Lower leg skin (tissue), 4 donors: ENCODE data around the gene VPS13D. TPM values are rescaled to one million over a fixed set of nuclear protein-coding genes. Genes with fewer than 3 reads are reported as not detected.

Source experiments
- DNase-seq, 2 donors: peaks; one replicate each; pipeline ENCODE4 v3.0.0-alpha.2; 2019; ENCODE audit warnings: low spot score in 2 of 2
- H3K4me3 ChIP-seq: fragments of 200-600 bp; sonication (generic); 2 replicates; pipeline ENCODE4 v1.5.1; 2017; ENCODE audit warnings: mild to moderate bottlenecking, low read depth; ENCODE audit not compliant: poor library complexity, severe bottlenecking
- POLR2A ChIP-seq, 2 donors: fragments of 450-650 bp; IDR thresholded peaks; one replicate each; pipeline ENCODE4 v1.6.1; 2016 to 2017; ENCODE audit warnings: antibody characterized with exemption in 2 of 2, mild to moderate bottlenecking in 1 of 2, moderate library complexity in 1 of 2
- WGBS, 2 donors: methylation state at CpG; one replicate each; pipeline ENCODE4 v1.1.5; 2018; 5-methylcytosine and 5-hydroxymethylcytosine counted together
- intact Hi-C: fragments of 100-400 bp; cut with DNase I; formaldehyde crosslinking; loops from one replicate; pipeline ENCODE4 v1.15.0; 2023; ENCODE audit warnings: low total_unique reads
- total RNA-seq, 4 donors: library from RNA; depleted of rRNA; stranded (reverse); fragments of >200 nt; gene quantifications; one replicate each; pipeline ENCODE4 v1.1.0, GENCODE V29; 2016
- TF ChIP-seq, protein P1 (sequence below), 3 donors: fragments of 450-650 bp; IDR thresholded peaks; one replicate each; pipeline ENCODE4 v1.5.1; 2016; ENCODE audit warnings: antibody characterized with exemption in 3 of 3, mild to moderate bottlenecking in 3 of 3, moderate library complexity in 2 of 3

VPS13D gene
- total RNA-seq, 4 donors from 2014 or later = 96.5 to 200 (median 116) TPM

DNA sequence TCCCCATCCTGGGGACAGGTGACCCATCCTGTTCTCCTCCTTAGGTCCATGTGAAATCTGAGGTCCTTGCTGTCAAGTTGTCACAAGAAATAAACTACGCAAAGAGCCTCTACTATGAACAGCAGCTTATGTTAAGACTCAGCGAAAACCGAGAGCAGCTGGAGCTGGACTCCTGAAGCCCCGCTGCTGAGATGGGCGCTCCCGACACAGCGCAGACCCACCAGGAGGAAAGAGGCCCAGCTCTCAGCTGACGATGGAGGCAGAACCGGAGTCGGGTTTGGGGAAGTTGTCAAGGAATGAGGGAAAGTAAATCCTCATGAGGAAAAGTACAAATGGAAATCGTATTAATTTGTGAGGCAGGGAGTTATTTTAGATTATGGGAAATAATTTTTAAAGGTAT, 279.0 kb downstream of the VPS13D start:
- H3K4me3 ChIP-seq = no peak overlapping the region
- TF ChIP-seq, protein P1, sequence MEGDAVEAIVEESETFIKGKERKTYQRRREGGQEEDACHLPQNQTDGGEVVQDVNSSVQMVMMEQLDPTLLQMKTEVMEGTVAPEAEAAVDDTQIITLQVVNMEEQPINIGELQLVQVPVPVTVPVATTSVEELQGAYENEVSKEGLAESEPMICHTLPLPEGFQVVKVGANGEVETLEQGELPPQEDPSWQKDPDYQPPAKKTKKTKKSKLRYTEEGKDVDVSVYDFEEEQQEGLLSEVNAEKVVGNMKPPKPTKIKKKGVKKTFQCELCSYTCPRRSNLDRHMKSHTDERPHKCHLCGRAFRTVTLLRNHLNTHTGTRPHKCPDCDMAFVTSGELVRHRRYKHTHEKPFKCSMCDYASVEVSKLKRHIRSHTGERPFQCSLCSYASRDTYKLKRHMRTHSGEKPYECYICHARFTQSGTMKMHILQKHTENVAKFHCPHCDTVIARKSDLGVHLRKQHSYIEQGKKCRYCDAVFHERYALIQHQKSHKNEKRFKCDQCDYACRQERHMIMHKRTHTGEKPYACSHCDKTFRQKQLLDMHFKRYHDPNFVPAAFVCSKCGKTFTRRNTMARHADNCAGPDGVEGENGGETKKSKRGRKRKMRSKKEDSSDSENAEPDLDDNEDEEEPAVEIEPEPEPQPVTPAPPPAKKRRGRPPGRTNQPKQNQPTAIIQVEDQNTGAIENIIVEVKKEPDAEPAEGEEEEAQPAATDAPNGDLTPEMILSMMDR (IDR thresholded peaks at IDR 0.05) = no peak
- TF ChIP-seq POLR2A (IDR thresholded peaks at IDR 0.05) = no peak
- WGBS, 2 donors = 94% methylated on average over 11 of the region's 11 CpGs
- intact Hi-C loops = no loop called here
- no peak for DNase-seq

DNA sequence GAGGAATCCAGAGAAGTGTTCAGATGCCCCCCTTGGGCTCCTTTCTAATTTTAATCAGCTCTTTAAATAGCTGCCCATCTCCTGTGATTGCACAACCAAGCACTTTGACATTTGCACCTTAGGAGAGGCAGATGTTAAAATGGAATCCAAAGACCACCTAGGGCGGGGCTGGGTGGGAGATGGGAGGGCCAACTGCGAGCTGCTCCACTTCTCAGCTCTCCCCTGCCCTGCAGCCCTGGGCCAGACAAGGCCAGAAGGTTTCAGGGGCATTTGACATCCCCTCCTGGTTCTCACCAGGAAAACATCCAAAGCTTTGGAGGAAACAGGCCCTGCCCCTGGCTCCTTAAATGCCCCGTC, 281.3 kb downstream of the VPS13D start:
- no peak for TF ChIP-seq POLR2A (IDR thresholded peaks at IDR 0.05)
- TF ChIP-seq, protein P1 (IDR thresholded peaks at IDR 0.05) = no peak
- no peak for DNase-seq
- WGBS, 2 donors = 83 to 90% methylated on average over 3 of the region's 3 CpGs
- no peak overlapping the region for H3K4me3 ChIP-seq
- intact Hi-C loops = no loop called here

DNA sequence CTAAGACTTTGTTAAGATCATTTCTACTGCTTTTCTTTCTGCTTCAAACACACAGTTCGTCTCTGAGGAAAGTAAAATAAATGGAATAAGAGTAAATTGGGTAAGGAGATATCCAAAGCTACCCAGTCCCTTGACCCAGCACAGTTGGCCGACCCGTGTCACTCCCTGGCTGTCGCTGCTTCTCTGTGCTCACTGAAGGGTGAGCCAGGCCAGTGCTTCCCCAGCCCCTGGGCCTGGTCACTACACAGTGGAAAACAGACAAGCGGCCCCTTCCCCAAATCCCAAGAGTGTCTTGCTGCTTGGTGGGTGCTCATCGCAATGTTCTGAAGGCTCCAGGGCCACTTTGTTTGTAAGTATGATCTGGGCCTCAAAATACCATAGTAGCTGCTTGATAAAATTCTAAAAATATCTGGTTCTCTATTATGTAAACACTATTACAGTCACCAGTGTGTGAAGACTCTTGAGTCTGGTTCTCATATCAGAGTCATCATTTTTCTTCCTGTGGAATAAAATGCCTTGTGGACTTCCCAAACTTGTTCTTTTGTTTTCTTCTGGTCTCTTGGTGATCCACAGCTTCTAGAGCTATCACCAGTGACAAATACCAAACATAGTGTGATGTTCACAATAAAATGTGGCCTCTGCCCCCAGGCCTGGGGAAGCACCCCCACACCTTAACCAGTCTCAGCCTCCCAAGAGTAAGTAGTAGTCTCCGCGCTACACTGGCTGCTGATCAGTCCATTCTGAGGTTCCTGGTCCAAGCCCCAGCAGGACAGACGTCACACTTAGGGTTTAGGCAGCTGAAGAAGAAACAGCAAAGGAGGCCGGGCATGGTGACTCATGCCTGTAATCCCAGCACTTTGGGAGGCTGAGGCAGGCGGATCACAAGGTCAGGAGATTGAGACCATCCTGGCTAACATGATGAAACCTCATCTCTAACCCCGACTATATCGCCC, 282.0 kb downstream of the VPS13D start:
- 93 to 95% methylated on average over 13 of the region's 13 CpGs for WGBS, 2 donors
- no peak for DNase-seq
- H3K4me3 ChIP-seq = no peak overlapping the region
- intact Hi-C loops = no loop called here
- TF ChIP-seq, protein P1 (IDR thresholded peaks at IDR 0.05) = no peak
- no peak for TF ChIP-seq POLR2A (IDR thresholded peaks at IDR 0.05)

DNA sequence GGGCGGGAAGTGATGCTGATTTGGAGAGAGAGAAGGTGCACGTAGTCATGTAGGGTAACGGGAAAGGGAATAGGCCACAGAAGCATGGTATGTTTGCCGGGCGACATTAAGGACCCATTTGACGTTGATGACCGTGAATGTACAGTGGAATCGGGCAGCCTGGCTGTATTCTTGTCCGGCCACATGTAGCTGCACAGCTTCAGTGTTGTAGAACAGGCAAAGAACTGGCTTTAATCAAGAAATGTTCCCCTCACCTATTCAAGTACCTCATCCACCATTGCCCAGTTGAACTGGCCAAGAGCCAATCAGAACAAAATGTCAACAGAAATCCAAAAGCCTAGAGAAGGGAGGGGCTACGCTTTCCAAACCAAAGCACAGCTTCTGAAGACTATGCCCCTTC, 283.4 kb downstream of the VPS13D start:
- TF ChIP-seq, protein P1 (IDR thresholded peaks at IDR 0.05) = no peak
- no peak for TF ChIP-seq POLR2A (IDR thresholded peaks at IDR 0.05)
- no peak overlapping the region for H3K4me3 ChIP-seq
- WGBS, 2 donors = 95 to 97% methylated on average over 10 of the region's 10 CpGs
- intact Hi-C loops = no loop called here
- DNase-seq = no peak

DNA sequence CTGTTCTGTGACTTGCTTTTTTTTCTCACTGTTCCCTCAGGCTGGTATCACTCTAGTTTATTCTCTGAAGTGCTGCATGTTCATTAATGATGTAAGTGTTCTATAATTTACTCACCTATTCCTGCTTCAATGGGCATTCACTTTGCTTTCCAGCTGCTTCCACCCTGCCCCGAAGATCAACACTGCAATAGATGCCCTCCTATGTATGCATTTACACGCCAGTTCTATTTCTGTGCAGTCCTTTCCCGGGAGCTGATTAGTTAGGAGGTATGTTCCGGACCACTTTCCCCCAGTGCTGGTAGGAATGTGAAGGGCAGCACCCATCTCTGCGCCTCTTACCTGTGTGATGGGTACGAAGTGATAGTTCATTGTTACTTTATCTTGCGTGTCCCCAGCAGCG, 284.8 kb downstream of the VPS13D start:
- 89 to 94% methylated on average over 8 of the region's 8 CpGs for WGBS, 2 donors
- no peak for DNase-seq
- intact Hi-C loops = no loop called here
- H3K4me3 ChIP-seq = no peak overlapping the region
- no peak for TF ChIP-seq POLR2A (IDR thresholded peaks at IDR 0.05)
- TF ChIP-seq, protein P1 (IDR thresholded peaks at IDR 0.05) = no peak
